HepG2 (cell line): Measurements from ENCODE around the gene COL26A1. TPM values are rescaled to one million over a fixed set of nuclear protein-coding genes. Genes with fewer than 3 reads are reported as not detected.

Source experiments
- ATAC-seq: fragments of 200-7000 bp; cut with Tn5 transposase; 3 replicates; pipeline ENCODE4 v1.9.1; 2020; ENCODE audit warnings: mild to moderate bottlenecking, moderate library complexity
- BruUV-seq: library from RNA; stranded (reverse); fragments of 400-500 nt; replicated peaks from 2 replicates; lab custom pipeline; 2021; lab: Mats Ljungman, UMichigan
- CTCF ChIA-PET: fragments of 300-600 bp; formaldehyde crosslinking; extraction: SDS; loops from one replicate; lab custom pipeline; 2021; ENCODE audit warnings: low total read pairs, inconsistent platforms, low intra/inter-chr PET ratio; lab: Yijun Ruan, JAX
- POLR2A ChIA-PET: fragments of 350-600 bp; sonication (Branson Sonifier 250); formaldehyde crosslinking; loops from one replicate; lab custom pipeline; 2020; ENCODE audit warnings: antibody characterized with exemption, inconsistent platforms; lab: Yijun Ruan, JAX
- DNase-seq: peaks from one replicate; pipeline ENCODE4 v3.0.0-alpha.2; 2015; ENCODE audit warnings: low spot score
- FAIRE-seq: peaks from 3 replicates; lab custom pipeline; 2011; peaks lifted over from hg19 to GRCh38; lab: Jason Lieb, UNC
- H2AFZ ChIP-seq: one replicate; pipeline ENCODE4 v1.6.1; 2011; ENCODE audit warnings: low read length, inconsistent platforms
- H3K27ac ChIP-seq: fragments of 300-600 bp; 3 replicates; pipeline ENCODE4 v1.8.0; 2011; ENCODE audit warnings: mixed run types, mild to moderate bottlenecking, mixed read lengths, low read length, inconsistent platforms; ENCODE audit not compliant: insufficient read depth; ENCODE audit errors: extremely low read length
- H3K27me3 ChIP-seq, 2 experiments: fragments of 200-600 bp in 1 of 2; 2 replicates in 1 of 2; 3 replicates in 1 of 2; pipeline versions ENCODE4 v1.6.0 to v1.8.0; 2011; ENCODE audit warnings: low read length in 2 of 2, mild to moderate bottlenecking in 2 of 2, moderate library complexity in 2 of 2, inconsistent platforms in 1 of 2; ENCODE audit not compliant: insufficient read depth in 2 of 2, control insufficient read depth in 1 of 2
- H3K36me3 ChIP-seq, 2 experiments: fragments of 200-600 bp in 1 of 2; replicated peaks in 1 of 2; 2 replicates in 1 of 2; 3 replicates in 1 of 2; pipeline versions ENCODE4 v1.5.1 to v1.8.0; 2011; ENCODE audit warnings: low read length in 2 of 2, inconsistent platforms in 1 of 2; ENCODE audit not compliant: insufficient read depth in 2 of 2, control insufficient read depth in 1 of 2
- H3K4me1 ChIP-seq: 2 replicates; pipeline ENCODE4 v1.5.1; 2012; ENCODE audit warnings: low read length, inconsistent platforms; ENCODE audit not compliant: insufficient read depth
- H3K4me2 ChIP-seq: 2 replicates; pipeline ENCODE4 v1.6.0; 2011; ENCODE audit warnings: low read depth, low read length, inconsistent platforms
- H3K4me3 ChIP-seq, 3 experiments: fragments of 200-600 bp in 1 of 3; sonication (generic), shearing (Covaris generic) in 1 of 3; replicated peaks in 1 of 3; 2 replicates each; pipeline ENCODE4 v1.5.1; 2011 to 2016; ENCODE audit warnings: low read length in 3 of 3, inconsistent platforms in 2 of 3, low read depth in 2 of 3, mild to moderate bottlenecking in 2 of 3, control low read depth in 1 of 3, mixed read lengths in 1 of 3; ENCODE audit not compliant: insufficient read depth in 1 of 3
- H3K79me2 ChIP-seq: one replicate; pipeline ENCODE4 v1.6.1; 2011; ENCODE audit warnings: low read length, inconsistent platforms; ENCODE audit not compliant: insufficient read depth
- H3K9ac ChIP-seq: 2 replicates; pipeline ENCODE4 v1.6.0; 2011; ENCODE audit warnings: mild to moderate bottlenecking, low read depth, low read length, inconsistent platforms; ENCODE audit not compliant: insufficient read depth
- H3K9me3 ChIP-seq: 2 replicates; pipeline ENCODE4 v1.5.1; 2012; ENCODE audit warnings: mild to moderate bottlenecking, low read length
- H4K20me1 ChIP-seq: 2 replicates; pipeline ENCODE4 v1.6.0; 2011; ENCODE audit warnings: inconsistent platforms, mild to moderate bottlenecking, low read length, moderate library complexity; ENCODE audit not compliant: insufficient read depth
- ATF7 ChIP-seq, 2 experiments: fragments of 450-650 bp in 1 of 2; sonication (generic) in 1 of 2; formaldehyde crosslinking in 1 of 2; IDR thresholded peaks; 2 replicates each; pipeline versions ENCODE4 v1.4.0 to v1.6.1; 2016 to 2020; ENCODE audit warnings: antibody characterized with exemption in 1 of 2, mild to moderate bottlenecking in 1 of 2, missing genetic modification reagents in 1 of 2
- GPBP1L1 ChIP-seq: sonication (generic); formaldehyde crosslinking; IDR thresholded peaks from 2 replicates; pipeline ENCODE4 v1.5.0; 2020; ENCODE audit warnings: mild to moderate bottlenecking, missing genetic modification reagents
- KLF16 ChIP-seq, 2 experiments: sonication (generic) in 1 of 2; formaldehyde crosslinking in 1 of 2; IDR thresholded peaks; 2 replicates each; pipeline versions ENCODE4 v1.6.1 to v1.8.0; 2016 to 2023; ENCODE audit warnings: missing genetic modification reagents in 2 of 2, missing compliant biosample characterization in 1 of 2
- MED1 ChIP-seq: sonication (generic); formaldehyde crosslinking; IDR thresholded peaks from 2 replicates; pipeline ENCODE4 v1.4.0; 2020; ENCODE audit warnings: missing genetic modification reagents
- NCOA5 ChIP-seq: sonication (generic); formaldehyde crosslinking; IDR thresholded peaks from 2 replicates; pipeline ENCODE4 v1.4.0; 2020; ENCODE audit warnings: missing genetic modification reagents
- RFX3 ChIP-seq: IDR thresholded peaks from 2 replicates; pipeline ENCODE4 v1.6.1; 2016; ENCODE audit warnings: missing biosample characterization, missing genetic modification reagents
- TAF1 ChIP-seq: sonication (generic); formaldehyde crosslinking; IDR thresholded peaks from 2 replicates; pipeline ENCODE4 v1.4.0; 2020; ENCODE audit warnings: missing genetic modification reagents
- ZNF251 ChIP-seq: sonication (generic); formaldehyde crosslinking; IDR thresholded peaks from 2 replicates; pipeline ENCODE4 v1.9.0; 2021; ENCODE audit warnings: mild to moderate bottlenecking, missing genetic modification reagents
- ZNF3 ChIP-seq: IDR thresholded peaks from 2 replicates; pipeline ENCODE4 v1.7.0; 2017; ENCODE audit warnings: inconsistent platforms
- ZNF670 ChIP-seq: sonication (generic); formaldehyde crosslinking; IDR thresholded peaks from 2 replicates; pipeline ENCODE4 v1.8.0; 2022; ENCODE audit warnings: mild to moderate bottlenecking, missing genetic modification reagents, borderline replicate concordance
- WGBS: methylation state at CpG from one replicate; pipeline ENCODE4 v1.1.6; 2017; ENCODE audit warnings: low lambda C conversion rate; 5-methylcytosine and 5-hydroxymethylcytosine counted together
- in situ Hi-C: cut with HindIII; loops from 2 replicates; pipeline ENCODE4 v1.10.0; 2017; ENCODE audit warnings: low pct_unique_long_range_greater_than_20kb; ENCODE audit not compliant: extremely low pct_ligation_motif_present
- intact Hi-C: fragments of 100-400 bp; cut with micrococcal nuclease; formaldehyde crosslinking; loops from one replicate; pipeline ENCODE4 v1.10.0; 2022; ENCODE audit not compliant: unreplicated experiment
- polyA plus RNA-seq, 8 experiments: library from polyadenylated mRNA; depleted of rRNA in 3 of 8; stranded (reverse) in 7 of 8; unstranded in 1 of 8; fragments of >200 nt; fragmentation: Illumina TruSeq in 4 of 8; extraction: Trizol in 4 of 8; gene quantifications; 2 replicates each; pipeline versions ENCODE4 v1.2.1 to v1.2.3, GENCODE V29; 2011 to 2016; ENCODE audit warnings: low read depth in 4 of 8, missing spikeins in 1 of 8, mixed read lengths in 1 of 8; ENCODE audit not compliant: insufficient read depth in 1 of 8
- total RNA-seq, 5 experiments: library from RNA; depleted of rRNA; stranded (reverse); fragments of >200 nt; fragmentation: Illumina TruSeq; extraction: Trizol; gene quantifications; 2 replicates each; pipeline ENCODE4 v1.2.3, GENCODE V29; 2016; ENCODE audit warnings: low read depth in 1 of 5
- TF ChIP-seq, protein P1 (sequence below): sonication (generic); formaldehyde crosslinking; IDR thresholded peaks from 2 replicates; pipeline ENCODE4 v1.8.0; 2022; ENCODE audit warnings: missing genetic modification reagents, mild to moderate bottlenecking, inconsistent platforms, borderline replicate concordance
- TF ChIP-seq, protein P2 (sequence below): IDR thresholded peaks from 2 replicates; pipeline ENCODE4 v1.6.1; 2016; ENCODE audit warnings: missing compliant biosample characterization, missing genetic modification reagents, borderline replicate concordance
- TF ChIP-seq, protein P3 (sequence below): sonication (generic); formaldehyde crosslinking; IDR thresholded peaks from 2 replicates; pipeline ENCODE4 v1.5.1; 2020; ENCODE audit warnings: mild to moderate bottlenecking, moderate library complexity, missing genetic modification reagents

COL26A1 gene
- total and polyA plus RNA-seq, 2 of the 13 experiments (the other 11 are each of a cell fraction or from before 2014, with no cell fraction given), result 7.8 to 9.2 TPM

DNA sequence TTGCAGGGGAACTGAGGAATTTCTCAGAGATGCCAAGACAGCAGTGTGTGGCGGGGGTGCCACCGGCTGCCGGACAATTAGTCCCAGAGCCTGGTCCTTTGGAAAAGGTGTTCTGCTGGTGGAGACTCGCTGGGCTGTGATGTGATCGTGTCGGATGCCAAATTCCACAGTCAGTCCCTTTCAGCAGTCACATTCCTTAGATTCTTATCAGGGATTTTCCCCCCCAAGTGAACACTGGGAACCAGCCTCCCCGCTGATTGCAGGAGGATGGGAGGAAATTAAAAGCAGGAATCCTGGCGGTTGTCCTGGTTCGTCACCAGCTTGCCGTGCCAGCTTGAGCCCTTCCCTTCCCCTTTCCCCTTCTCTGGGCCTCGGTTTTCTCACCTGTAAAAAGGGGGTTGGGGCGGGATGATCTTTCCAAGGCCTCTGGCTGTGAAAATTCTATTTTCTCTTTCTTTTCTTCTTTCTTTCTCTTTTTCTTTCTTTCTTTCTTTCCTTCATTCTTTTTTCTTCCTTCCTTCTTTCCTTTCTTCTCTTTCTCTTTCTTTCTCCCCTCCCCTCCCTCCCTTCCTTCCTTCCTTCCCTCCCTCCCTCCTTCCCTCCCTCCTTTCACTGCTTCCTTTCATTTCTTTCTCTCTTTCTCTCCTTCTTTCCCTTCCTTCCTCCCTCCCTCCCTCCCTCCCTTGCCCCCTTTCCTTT lies 39.6 kb downstream of the COL26A1 start (continued):
- TF ChIP-seq, protein P1, sequence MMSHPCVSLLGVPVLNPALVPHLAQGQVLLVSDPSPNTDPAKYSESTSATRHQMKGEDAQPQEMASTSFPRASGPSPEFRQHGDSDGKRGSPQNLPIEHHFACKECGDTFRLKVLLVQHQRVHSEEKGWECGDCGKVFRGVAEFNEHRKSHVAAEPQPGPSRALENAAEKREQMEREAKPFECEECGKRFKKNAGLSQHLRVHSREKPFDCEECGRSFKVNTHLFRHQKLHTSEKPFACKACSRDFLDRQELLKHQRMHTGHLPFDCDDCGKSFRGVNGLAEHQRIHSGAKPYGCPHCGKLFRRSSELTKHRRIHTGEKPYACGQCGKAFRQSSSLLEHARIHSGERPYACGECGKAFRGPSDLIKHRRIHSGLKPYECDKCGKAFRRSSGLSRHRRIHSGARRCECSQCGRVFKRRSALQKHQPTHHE (CRISPR knock-in tag), result no peak
- TF ChIP-seq, protein P2, sequence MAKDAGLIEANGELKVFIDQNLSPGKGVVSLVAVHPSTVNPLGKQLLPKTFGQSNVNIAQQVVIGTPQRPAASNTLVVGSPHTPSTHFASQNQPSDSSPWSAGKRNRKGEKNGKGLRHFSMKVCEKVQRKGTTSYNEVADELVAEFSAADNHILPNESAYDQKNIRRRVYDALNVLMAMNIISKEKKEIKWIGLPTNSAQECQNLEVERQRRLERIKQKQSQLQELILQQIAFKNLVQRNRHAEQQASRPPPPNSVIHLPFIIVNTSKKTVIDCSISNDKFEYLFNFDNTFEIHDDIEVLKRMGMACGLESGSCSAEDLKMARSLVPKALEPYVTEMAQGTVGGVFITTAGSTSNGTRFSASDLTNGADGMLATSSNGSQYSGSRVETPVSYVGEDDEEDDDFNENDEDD (CRISPR knock-in tag), result no peak
- TF ChIP-seq GPBP1L1 (CRISPR knock-in tag) (no peak), ZNF3 (CRISPR knock-in tag) (no peak), ZNF251 (CRISPR knock-in tag) (no peak), ZNF670 (CRISPR knock-in tag) (no peak)

DNA sequence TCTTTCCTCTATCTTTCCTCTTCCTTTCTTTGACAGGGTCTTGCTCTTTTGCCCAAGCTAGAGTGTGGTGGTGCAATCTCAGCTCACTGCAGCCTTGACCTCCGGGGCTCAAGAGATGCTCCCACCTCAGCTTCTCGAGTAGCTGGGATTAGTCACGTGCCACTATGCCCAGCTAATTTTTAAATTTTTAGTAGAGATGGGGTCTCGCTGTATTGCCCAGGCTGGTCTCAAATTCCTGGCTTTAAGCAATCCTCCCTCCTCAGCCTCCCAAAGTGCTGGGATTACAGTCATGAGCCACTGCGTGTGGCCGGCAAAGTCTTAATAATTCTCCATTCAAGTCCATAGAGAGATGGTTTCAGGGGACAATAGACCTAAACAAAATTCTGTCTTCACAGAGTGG lies 40.2 kb downstream of the COL26A1 start:
- ATAC-seq, result no peak
- WGBS, result 69% methylated on average over 5 of the region's 6 CpGs
- peaks cover 22% of the 10 kb centered on the region for H3K4me1 ChIP-seq
- FAIRE-seq, result no peak
- CTCF ChIA-PET, result no interaction called here
- H4K20me1 ChIP-seq, result no peaks in the 10 kb centered on the region
- no peaks in the 10 kb centered on the region for H3K36me3 ChIP-seq
- no peak for DNase-seq
- H3K27me3 ChIP-seq, result no peaks in the 10 kb centered on the region
- H2AFZ ChIP-seq, result no peak overlapping the region
- BruUV-seq, result no TSS peak
- H3K4me2 ChIP-seq, result no peak overlapping the region
- H3K27ac ChIP-seq, result no peak overlapping the region
- in situ Hi-C loops, result no loop called here
- no peak for TF ChIP-seq NCOA5 (CRISPR knock-in tag)
- TF ChIP-seq KLF16 (CRISPR knock-in tag; IDR thresholded peaks at IDR 0.05), result no peak
- TF ChIP-seq ATF7 (IDR thresholded peaks at IDR 0.05), result no peak
- no peak for TF ChIP-seq ATF7 (CRISPR knock-in tag; IDR thresholded peaks at IDR 0.05)
- no peak for TF ChIP-seq RFX3
- TF ChIP-seq MED1 (CRISPR knock-in tag), result no peak
- TF ChIP-seq, protein P3, sequence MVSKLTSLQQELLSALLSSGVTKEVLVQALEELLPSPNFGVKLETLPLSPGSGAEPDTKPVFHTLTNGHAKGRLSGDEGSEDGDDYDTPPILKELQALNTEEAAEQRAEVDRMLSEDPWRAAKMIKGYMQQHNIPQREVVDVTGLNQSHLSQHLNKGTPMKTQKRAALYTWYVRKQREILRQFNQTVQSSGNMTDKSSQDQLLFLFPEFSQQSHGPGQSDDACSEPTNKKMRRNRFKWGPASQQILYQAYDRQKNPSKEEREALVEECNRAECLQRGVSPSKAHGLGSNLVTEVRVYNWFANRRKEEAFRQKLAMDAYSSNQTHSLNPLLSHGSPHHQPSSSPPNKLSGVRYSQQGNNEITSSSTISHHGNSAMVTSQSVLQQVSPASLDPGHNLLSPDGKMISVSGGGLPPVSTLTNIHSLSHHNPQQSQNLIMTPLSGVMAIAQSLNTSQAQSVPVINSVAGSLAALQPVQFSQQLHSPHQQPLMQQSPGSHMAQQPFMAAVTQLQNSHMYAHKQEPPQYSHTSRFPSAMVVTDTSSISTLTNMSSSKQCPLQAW, result no peak
- TF ChIP-seq TAF1, result no peak
- no peak overlapping the region for H3K4me3 ChIP-seq
- no peak overlapping the region for H3K9ac ChIP-seq
- POLR2A ChIA-PET, result no interaction called here
- H3K79me2 ChIP-seq, result no peaks in the 10 kb centered on the region
- intact Hi-C loops, result no loop called here
- H3K9me3 ChIP-seq, result no peaks in the 10 kb centered on the region
